Fibroblast of lung (primary cell): ENCODE measurements around the gene KRT84. TPM values are rescaled to one million over a fixed set of nuclear protein-coding genes. Genes with fewer than 3 reads are reported as not detected.

Source experiments
- DNase-seq, 2 donors: peaks; one replicate each; pipeline versions ENCODE4 v3.0.0 to v3.0.0-alpha.2; 2010; ENCODE audit warnings: low read depth in 2 of 2
- H2AFZ ChIP-seq: 2 replicates; pipeline ENCODE4 v1.5.1; 2012; ENCODE audit warnings: low read length, control low read depth, inconsistent platforms
- H3K27ac ChIP-seq: 2 replicates; pipeline ENCODE4 v1.5.1; 2011; ENCODE audit warnings: low read length, control low read depth; ENCODE audit not compliant: insufficient read depth
- H3K27me3 ChIP-seq: 2 replicates; pipeline ENCODE4 v1.5.1; 2011; ENCODE audit warnings: mild to moderate bottlenecking, low read length; ENCODE audit not compliant: control insufficient read depth, insufficient read depth
- H3K36me3 ChIP-seq: 2 replicates; pipeline ENCODE4 v1.5.1; 2011; ENCODE audit warnings: low read length; ENCODE audit not compliant: control insufficient read depth, insufficient read depth
- H3K4me1 ChIP-seq: 2 replicates; pipeline ENCODE4 v1.5.1; 2011; ENCODE audit warnings: low read length; ENCODE audit not compliant: control insufficient read depth, insufficient read depth; ENCODE audit errors: extremely low read depth
- H3K4me2 ChIP-seq: 2 replicates; pipeline ENCODE4 v1.5.1; 2011; ENCODE audit warnings: low read length, control low read depth; ENCODE audit not compliant: insufficient read depth; ENCODE audit errors: extremely low read depth
- H3K4me3 ChIP-seq, 4 experiments: fragments of 200-600 bp in 1 of 4; sonication (generic) in 1 of 4; replicated peaks in 1 of 4; 2 replicates each; pipeline ENCODE4 v1.5.1; 2011 to 2016; ENCODE audit warnings: low read length in 4 of 4, low read depth in 3 of 4, mild to moderate bottlenecking in 3 of 4, control low read depth in 2 of 4, inconsistent platforms in 1 of 4, mixed read lengths in 1 of 4; ENCODE audit not compliant: insufficient read depth in 1 of 4; ENCODE audit errors: control extremely low read depth in 1 of 4
- H3K79me2 ChIP-seq: 2 replicates; pipeline ENCODE4 v1.5.1; 2012; ENCODE audit warnings: mild to moderate bottlenecking, low read length, inconsistent platforms; ENCODE audit not compliant: control insufficient read depth, insufficient read depth
- H3K9ac ChIP-seq: 2 replicates; pipeline ENCODE4 v1.5.1; 2011; ENCODE audit warnings: mild to moderate bottlenecking, low read length, control low read depth; ENCODE audit not compliant: insufficient read depth
- H3K9me3 ChIP-seq: 2 replicates; pipeline ENCODE4 v1.5.1; 2012; ENCODE audit warnings: low read depth, low read length; ENCODE audit not compliant: control insufficient read depth, insufficient read depth
- H4K20me1 ChIP-seq: 2 replicates; pipeline ENCODE4 v1.5.1; 2011; ENCODE audit warnings: low read length; ENCODE audit not compliant: control insufficient read depth, insufficient read depth; ENCODE audit errors: extremely low read depth
- EZH2 ChIP-seq: IDR thresholded peaks from 2 replicates; pipeline ENCODE4 v1.5.1; 2012; ENCODE audit warnings: low read length, control low read depth, mild to moderate bottlenecking; ENCODE audit errors: missing control alignments
- polyA plus RNA-seq, 2 donors: library from polyadenylated mRNA; depleted of rRNA in 1 of 2; stranded (reverse) in 1 of 2; unstranded in 1 of 2; fragments of >200 nt; gene quantifications; 2 replicates each; pipeline ENCODE4 v1.2.1, GENCODE V29; 2011 to 2012; ENCODE audit warnings: missing spikeins in 1 of 2
- total RNA-seq: library from RNA; depleted of rRNA; stranded (reverse); fragments of >200 nt; gene quantifications from 2 replicates; pipeline ENCODE4 v1.2.1, GENCODE V29; 2014
- TF ChIP-seq, protein P1 (sequence below), 2 donors: IDR thresholded peaks in 1 of 2; conservative IDR thresholded peaks in 1 of 2; 1 replicate in 1 of 2; 2 replicates in 1 of 2; pipeline ENCODE4 v1.5.1; 2011 to 2012; ENCODE audit warnings: low read length in 2 of 2, control low read depth in 1 of 2, inconsistent platforms in 1 of 2, low read depth in 1 of 2, mild to moderate bottlenecking in 1 of 2

The KRT84 gene
- total and polyA plus RNA-seq, 2 donors (not counting 1 experiment from before 2014, with no cell fraction given): not detected

DNA sequence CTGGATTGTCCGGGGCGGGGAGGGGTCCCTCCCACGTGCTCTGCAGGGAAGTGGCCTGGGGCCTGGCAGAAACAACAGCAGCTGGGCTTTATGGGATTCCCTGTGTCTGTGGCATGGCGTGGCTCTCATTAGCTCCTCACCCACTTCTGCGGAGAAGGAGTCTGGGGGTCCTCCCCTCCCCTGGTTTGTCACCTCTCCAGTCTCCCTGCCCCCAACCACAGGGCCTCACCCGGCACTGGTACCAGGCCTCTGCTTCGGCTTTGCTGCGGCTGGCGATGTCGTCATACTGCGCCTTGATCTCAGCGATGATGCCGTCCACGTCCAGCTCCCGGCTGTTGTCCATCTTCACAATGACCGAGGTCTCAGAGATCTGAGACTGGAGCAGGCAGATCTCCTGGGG is 14.3 kb upstream of the KRT84 start:
- peaks cover 7% of the 10 kb centered on the region for H3K27me3 ChIP-seq
- H3K9me3 ChIP-seq: no peaks in the 10 kb centered on the region
- no peaks in the 10 kb centered on the region for H3K36me3 ChIP-seq
- no peaks in the 10 kb centered on the region for H3K79me2 ChIP-seq
- H4K20me1 ChIP-seq: no peaks in the 10 kb centered on the region
- no peak overlapping the region for H3K27ac ChIP-seq
- no peaks in the 10 kb centered on the region for H3K4me1 ChIP-seq
- no peak overlapping the region for H3K9ac ChIP-seq
- no peak overlapping the region for H2AFZ ChIP-seq
- TF ChIP-seq, protein P1, sequence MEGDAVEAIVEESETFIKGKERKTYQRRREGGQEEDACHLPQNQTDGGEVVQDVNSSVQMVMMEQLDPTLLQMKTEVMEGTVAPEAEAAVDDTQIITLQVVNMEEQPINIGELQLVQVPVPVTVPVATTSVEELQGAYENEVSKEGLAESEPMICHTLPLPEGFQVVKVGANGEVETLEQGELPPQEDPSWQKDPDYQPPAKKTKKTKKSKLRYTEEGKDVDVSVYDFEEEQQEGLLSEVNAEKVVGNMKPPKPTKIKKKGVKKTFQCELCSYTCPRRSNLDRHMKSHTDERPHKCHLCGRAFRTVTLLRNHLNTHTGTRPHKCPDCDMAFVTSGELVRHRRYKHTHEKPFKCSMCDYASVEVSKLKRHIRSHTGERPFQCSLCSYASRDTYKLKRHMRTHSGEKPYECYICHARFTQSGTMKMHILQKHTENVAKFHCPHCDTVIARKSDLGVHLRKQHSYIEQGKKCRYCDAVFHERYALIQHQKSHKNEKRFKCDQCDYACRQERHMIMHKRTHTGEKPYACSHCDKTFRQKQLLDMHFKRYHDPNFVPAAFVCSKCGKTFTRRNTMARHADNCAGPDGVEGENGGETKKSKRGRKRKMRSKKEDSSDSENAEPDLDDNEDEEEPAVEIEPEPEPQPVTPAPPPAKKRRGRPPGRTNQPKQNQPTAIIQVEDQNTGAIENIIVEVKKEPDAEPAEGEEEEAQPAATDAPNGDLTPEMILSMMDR (conservative IDR thresholded peaks at IDR 0.05 in 1 of 2, IDR thresholded peaks at IDR 0.05 in 1 of 2; ENCODE audit: low read depth in 1 of 2, low read length in 2 of 2): no peak
- TF ChIP-seq EZH2: no peak
- H3K4me2 ChIP-seq: no peak overlapping the region
- H3K4me3 ChIP-seq: no peak overlapping the region
- DNase-seq: no peak

GRCh38 chr12:52398176-52398575 is 12.7 kb upstream of the KRT84 start:
- H3K4me2 ChIP-seq: no peak overlapping the region
- no peaks in the 10 kb centered on the region for H3K4me1 ChIP-seq
- TF ChIP-seq EZH2: no peak
- TF ChIP-seq, protein P1 (conservative IDR thresholded peaks at IDR 0.05 in 1 of 2, IDR thresholded peaks at IDR 0.05 in 1 of 2; ENCODE audit: low read depth in 1 of 2, low read length in 2 of 2): no peak
- no peak overlapping the region for H3K9ac ChIP-seq
- H4K20me1 ChIP-seq: no peaks in the 10 kb centered on the region
- no peaks in the 10 kb centered on the region for H3K27me3 ChIP-seq
- no peak overlapping the region for H2AFZ ChIP-seq
- no peaks in the 10 kb centered on the region for H3K36me3 ChIP-seq
- no peak for DNase-seq
- H3K4me3 ChIP-seq: no peak overlapping the region
- H3K9me3 ChIP-seq: no peaks in the 10 kb centered on the region
- H3K27ac ChIP-seq: no peak overlapping the region
- no peaks in the 10 kb centered on the region for H3K79me2 ChIP-seq

GRCh38 chr12:52396656-52397055 is 11.2 kb upstream of the KRT84 start:
- no peaks in the 10 kb centered on the region for H3K27me3 ChIP-seq
- no peak for DNase-seq
- H3K9me3 ChIP-seq: no peaks in the 10 kb centered on the region
- TF ChIP-seq EZH2: no peak
- no peak overlapping the region for H3K9ac ChIP-seq
- H3K4me2 ChIP-seq: no peak overlapping the region
- no peak overlapping the region for H3K4me3 ChIP-seq
- H3K4me1 ChIP-seq: no peaks in the 10 kb centered on the region
- H3K27ac ChIP-seq: no peak overlapping the region
- H3K79me2 ChIP-seq: no peaks in the 10 kb centered on the region
- no peak overlapping the region for H2AFZ ChIP-seq
- no peaks in the 10 kb centered on the region for H4K20me1 ChIP-seq
- no peaks in the 10 kb centered on the region for H3K36me3 ChIP-seq
